ENCODE data around the gene AZI2.

AZI2 gene

DNA sequence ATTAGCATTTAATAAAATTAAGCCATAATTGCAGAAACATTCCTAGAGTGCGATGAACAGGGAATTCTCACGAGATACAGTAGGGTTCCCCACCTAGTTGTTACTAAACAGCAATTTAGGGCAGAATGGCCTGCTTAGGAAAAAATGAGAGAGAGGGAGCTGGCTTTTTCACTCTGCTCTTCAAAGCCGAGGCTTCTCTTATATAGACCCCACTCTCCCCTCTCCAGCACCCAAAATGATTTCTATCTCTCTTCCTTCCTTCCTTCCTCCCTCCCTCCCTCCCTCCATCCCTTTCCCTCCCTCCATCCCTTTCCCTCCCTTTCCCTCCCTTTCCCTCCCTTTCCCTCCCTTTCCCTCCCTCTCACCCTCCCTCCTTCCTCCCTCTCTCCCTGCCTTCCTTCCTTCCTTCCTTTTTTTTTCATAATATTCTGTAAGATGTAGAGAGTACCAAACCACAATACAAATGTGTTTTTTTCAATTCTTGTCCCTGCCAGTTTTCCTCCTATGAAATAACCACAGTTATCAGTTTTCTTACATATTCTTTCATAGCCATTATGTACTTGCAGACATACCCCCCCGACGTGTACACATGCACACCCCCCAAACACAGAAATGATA is 48.2 kb downstream of the AZI2 start:
- DNase-seq = no peak

DNA sequence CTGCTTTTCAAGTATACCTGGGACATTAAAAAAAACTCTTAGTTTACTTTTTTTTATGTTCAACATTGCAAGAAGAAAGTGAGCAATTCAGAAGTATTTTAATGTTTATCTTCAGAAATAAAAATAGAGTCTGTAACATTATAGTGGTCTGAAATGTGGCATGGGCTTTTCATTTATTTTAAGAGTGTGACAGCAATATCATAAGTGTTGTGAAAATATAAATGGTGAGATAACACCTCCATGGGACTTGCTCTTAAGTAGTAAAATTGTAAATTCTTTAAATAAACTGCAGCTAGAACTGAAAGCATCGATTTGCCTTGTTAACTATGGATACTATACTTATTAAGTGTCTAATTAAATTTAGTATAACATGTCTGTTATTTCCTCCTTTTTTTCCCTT is 48.9 kb downstream of the AZI2 start:
- DNase-seq = no peak

DNA sequence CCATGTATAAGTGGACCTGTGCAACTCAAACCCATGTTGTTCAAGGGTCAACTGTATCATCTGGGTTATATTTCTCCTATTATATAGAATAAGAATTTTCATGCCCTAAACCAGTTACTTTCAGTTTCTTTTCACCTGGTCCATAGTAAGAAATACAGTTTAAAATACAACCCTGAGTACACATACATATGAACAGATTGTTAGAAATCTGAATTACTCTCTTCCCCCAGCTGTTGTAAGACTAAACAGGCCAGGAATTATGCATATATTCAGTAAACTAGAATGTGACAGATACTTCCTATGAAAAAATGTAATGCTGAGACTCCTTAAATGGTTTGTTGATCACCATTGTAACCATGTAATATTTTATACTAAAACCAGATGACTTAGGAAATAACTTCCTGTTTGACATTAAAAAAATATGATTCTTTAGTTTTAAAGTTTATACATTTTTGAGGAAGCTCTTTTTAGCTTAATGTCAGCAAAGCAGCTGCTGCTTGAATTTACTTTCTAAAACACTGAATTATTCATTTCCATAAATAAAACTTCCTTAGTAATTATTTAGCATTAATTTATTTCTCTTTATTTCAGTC is 52.6 kb downstream of the AZI2 start:
- DNase-seq = no peak

DNA sequence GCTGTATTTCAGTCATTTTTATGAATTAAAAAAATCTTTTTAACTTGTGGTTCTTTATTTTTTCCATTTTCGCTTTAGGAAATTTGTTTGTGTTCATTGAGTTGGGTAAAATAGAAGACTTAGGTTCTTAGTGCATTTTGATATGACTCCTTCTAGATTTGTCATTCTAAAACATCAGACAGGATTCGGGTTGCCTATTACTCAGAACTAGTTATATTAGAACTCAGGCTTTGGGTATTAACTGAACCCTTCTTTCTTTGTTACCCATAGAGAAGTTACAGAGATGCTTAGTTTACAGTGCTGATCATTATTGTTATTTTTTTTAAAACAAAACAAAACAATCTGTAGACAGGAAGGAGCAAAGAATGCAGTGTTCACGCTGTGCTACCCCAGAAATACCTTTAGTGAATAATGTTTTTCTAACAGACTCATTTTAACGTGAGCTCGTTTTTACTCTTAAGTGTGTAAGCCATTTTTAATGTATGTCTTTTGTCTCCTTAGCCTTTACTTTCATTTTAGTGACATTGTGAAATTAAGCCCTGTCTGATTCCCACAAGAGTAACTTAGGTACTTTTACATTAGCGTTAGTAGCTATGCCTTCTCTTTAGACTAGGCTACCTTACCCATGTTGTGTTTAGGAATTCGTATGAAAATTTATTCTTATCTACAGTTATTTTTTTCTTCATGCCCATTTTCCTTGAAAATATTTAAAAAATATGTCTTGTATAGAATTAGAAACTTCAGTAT is 53.8 kb downstream of the AZI2 start:
- DNase-seq = no peak

DNA sequence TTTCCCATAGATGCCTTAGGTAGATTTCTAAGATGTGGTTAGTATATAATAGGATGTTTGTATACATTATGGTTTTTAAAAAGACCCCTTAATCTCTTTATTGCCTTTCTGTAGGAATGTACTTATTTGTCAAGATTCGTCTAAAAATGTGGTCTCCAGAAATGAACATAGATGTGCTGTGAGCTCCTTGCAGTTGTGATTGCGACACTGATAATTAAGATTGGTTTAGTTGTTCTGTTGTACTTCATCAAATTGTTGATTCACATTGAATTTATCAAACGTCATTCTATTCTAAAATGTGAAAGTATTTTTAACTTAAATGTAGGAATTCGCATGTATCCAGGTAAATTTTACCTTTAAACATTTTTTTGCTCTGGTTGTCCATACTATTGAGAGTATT is 56.0 kb downstream of the AZI2 start:
- DNase-seq = no peak

DNA sequence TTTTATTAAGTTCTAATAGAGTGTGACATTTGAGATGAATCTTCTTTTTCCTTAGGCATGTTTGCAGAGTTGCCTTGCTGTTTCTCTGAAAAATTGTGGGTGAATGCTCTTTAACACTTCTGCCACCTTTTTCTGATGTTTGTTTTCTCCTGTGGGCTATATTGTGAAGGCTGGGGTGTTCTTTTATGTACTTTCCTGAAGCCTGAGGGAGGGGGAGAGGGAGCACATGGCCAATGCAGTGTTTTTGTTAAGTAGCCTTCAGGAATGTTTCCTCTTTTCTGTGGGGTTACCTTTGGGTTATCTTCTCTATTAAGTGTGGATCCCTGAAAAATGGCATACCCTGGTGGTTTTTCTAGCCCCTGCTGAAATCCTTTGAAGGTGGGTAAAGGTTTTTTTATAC is 57.0 kb downstream of the AZI2 start:
- no peak for DNase-seq

DNA sequence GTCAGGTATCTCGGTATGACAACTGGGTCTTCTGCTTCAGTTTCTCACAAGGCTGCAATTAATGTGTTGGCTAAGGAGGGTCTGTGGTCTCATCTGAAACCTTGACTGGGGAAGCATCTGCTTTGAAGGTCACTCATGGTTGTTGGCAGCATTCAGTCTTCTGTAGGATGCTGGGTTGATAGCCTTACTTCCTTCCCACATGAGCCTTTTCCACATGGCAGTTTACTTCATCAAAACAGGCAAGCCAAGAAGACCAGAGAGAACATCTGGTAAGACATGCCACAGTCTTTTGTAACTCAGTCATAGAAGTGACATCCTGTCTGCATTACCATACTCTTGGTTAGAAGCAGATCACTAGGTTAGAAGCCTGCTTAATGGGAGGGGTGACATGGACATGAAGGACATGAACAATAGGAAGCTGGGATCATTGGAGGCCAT is 57.7 kb downstream of the AZI2 start:
- no peak for DNase-seq

DNA sequence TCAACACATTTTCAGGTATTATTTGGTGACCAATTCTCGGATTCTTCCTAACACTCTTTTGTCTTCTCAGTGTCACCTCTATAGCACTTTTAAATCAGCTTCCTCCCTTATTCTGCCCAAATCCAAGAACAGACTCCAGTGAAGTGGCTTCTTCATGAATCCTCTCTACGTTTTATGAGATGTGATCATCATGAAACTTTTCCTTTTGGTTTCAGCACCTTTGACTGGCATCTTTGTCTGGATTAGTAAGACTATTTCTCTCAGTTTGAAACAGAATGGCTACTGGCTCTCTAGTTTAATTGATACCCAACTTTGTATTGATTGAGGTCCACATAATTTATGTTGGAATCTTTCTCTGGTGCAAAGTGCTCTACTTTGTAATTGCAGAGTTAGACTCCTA is 61.6 kb downstream of the AZI2 start:
- no peak for DNase-seq

DNA sequence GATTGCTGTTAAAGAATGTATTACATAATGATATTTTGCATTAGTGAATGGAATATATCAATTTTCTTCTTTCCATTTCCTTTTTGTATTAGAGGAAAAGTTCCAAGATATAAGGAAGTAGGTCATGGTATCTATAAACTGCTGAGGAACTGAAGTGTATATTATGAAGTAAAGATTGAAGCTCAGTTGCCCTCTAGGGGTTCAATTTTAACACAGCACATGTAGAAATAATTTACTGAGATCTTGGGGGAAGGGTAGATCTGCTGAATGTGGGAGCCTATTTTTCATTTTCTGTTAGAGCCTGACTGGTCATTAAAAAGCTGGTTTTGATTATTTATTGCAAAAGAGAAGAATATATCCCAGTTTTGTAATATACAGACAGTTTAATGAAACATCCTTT is 62.0 kb downstream of the AZI2 start:
- DNase-seq = no peak

DNA sequence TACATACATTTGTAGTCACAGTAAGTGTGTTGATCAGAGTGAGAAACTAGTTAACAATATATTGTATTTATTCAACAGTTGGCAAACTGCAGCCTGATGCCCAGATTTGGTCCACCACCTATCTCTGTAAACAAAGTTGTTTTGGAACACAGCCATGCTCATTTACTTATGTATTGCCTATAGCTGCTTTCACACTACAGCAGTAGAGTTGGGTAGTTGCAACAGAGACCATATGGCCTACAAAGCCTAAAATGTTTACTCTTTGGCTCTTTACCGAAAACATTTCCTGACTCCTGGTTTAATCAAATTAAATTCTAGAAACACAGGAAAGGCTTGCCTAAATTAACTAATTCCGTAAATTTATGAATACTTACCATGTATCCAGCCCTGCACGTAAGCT is 67.8 kb downstream of the AZI2 start:
- DNase-seq = no peak

DNA sequence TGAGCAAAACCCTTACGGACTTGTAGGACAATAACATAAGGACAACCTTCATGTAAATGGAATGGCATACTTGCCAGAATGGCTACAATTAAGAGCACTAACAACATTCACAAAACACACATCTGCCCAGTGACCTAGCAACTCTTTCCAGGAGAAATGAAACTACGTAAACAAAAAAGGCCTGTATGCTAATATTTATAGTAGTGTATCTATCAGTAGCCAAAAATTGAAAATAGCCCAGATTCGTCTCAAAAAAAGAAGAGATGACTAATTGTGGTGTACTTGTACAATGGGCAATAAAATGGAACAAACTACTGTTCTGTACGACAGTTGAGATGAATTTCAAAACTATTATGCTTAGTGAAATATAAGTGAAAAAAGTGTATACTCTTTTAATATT is 68.9 kb downstream of the AZI2 start:
- no peak for DNase-seq

DNA sequence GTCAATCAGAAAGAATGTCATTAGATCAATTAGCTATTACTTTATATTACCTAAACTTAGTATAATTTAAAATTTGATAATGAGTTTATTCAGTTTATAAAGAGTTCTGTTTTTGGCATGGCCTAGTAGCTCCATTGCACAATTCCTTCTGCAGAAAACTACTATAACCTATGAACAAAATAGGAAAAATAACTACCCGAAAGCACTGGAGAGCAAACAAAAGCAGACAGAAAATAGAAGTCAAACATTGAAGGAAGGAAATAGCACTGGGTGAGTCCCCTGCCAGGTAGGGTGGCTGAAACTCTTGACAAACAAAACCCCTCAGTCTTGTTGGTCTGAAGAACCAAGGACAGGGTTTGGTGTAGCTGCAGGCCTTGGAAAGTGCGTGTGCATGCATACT is 69.7 kb downstream of the AZI2 start:
- DNase-seq = no peak

DNA sequence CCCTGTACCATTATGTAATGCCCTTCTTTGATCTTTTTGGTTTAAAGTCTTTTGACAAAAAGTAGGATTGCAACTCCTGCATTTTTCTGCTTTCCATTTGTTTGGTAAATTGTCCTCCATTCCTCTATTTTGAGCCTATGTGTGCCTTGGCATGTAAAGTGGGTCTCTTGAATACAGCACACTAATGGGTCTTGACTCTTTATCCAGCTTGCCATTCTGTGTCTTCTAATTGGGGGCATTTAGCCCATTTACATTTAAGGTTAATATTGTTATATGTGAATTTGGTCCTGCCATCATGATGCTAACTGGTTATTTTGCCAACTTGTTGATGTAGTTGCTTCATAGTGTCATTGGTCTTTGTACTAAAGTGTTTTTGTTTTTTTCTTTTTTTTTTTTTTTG is 74.8 kb downstream of the AZI2 start:
- DNase-seq = no peak

Measured in NCI-H1105 (cell line).